ENCODE data around the gene PILRA.
A peak's percentile ranks its signal among the peaks of the same experiment; 100 is the strongest.
"Not testable (repeated sequence)": the region's sequence is repeated elsewhere in the genome, so short reads cannot be mapped to it uniquely, and the experiment has no call there.

PILRA gene

DNA sequence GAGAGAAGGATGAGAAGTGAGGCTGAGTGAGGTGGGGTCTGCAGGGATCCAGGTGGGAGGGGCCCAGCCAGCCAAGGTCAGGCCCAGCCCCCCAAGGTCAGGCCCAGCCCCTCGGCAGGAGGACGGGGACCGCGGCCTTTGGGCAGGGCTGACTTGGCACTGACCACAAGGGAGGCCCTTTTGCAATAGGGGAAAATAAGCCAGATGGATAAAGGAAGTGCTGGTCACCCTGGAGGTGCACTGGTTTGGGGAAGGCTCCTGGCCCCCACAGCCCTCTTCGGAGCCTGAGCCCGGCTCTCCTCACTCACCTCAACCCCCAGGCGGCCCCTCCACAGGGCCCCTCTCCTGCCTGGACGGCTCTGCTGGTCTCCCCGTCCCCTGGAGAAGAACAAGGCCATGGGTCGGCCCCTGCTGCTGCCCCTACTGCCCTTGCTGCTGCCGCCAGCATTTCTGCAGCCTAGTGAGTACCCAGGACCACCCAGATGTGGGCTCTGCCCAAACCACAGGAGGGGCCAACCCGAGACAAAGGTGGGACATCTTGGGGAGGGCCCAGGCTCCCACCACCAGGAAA, at the start of gene PILRA:
PILRA (plus strand) TSS at position 227 of the 571 bp plus-strand sequence; CDS start at position 397, 170 bp downstream.
- DNase-seq: no peak

DNA sequence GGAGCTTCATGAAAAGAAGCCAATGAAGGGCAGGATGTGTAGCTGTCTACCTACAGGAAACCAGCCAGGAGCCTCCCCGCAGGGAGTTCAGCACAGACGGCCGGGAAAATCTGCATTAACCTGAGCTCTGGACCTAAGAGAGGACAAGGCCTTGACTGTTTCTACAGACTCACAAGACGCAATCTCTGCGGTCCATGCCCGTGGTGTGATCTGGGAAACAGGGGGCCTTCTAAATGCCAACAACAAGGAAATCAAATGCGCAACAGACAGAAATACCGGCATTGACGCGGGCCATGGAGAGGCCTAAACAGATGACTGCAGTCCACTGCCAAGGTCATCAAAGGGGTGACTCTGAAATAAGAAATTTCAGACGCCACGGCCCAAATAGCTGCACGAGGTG, 49.1 kb upstream of the PILRA start:
- DNase-seq: not testable (repeated sequence)

DNA sequence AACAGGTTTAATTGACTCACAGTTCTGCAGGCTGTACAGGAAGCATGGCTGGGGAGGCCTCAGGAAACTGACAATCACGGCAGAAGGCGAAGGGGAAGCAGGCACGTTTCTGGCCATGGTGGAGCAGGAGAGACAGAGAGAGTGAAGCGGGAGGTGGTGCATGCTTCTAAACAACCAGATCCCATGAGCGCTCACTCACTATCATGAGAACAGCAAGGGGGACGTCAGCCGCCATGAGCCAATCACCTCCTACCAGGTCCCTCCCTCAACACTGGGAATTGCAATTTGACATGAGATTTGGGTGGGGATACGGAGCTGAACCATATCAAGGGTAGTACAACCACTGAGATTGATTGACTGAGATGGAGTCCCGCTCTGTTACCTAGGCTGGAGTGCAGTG, 47.6 kb upstream of the PILRA start:
- DNase-seq: not testable (repeated sequence)

DNA sequence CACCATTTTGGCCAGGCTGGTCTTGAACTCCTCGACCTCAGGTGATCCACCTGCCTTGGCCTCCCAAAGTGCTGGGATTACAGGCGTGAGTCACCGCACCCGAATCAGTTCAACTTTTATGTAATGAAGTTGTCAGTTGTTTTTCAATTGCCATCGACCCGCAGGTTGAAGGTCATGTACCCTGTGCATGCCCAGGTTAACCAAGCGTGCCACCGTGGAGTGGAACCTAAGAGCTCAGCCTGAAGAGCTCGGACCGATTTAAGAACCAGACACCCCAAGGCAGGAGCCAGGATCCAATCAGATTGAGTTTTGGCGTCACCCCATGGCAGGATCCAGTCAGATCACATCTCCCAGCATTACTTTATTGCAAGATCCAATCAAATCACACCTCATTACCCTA, 46.4 kb upstream of the PILRA start:
- DNase-seq: not testable (repeated sequence)

DNA sequence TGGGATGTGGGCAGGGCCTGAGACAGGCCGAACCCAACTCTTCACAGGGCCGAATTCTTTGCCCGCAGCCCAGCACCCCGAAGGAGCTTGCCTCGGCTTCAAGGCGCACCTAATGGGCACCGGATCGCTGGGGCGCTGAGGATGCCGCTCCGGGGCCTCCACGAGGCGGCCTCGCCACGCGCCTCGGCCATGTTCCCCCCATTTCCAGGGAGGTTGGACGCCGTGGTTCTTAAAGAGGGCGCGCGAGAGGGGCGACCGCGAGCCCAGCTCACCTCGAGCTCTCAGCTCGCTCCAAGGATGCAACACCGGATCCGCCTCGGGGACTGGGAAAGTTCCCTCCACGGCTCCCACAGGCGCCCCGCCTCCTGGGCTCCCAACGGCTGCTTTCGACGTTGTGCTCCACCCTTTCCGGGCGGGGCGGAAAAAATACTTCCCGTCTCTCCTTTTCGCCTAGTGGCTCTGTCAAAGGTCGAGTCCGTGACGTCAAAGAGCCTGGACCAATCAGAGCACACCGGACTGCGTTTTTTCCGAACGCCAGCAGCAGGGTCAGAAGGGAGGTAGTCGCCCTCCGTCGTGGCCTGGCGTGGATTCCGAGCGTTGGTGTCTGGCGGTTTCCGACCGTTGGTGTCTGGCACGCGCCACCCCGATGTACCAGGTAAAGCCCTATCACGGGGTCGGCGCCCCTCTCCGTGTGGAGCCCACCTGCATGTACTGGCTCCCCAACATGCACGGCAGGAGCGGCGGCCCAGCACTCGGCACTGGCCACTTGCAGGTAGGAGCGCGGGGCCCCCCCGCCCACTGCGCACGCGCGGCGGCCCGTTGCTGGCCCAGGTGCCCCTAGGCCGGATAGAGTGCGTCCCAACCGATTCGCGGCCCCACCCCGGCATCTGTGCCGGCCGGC, 37.5 kb upstream of the PILRA start:
- DNase-seq: peak; percentile 70 to 71

DNA sequence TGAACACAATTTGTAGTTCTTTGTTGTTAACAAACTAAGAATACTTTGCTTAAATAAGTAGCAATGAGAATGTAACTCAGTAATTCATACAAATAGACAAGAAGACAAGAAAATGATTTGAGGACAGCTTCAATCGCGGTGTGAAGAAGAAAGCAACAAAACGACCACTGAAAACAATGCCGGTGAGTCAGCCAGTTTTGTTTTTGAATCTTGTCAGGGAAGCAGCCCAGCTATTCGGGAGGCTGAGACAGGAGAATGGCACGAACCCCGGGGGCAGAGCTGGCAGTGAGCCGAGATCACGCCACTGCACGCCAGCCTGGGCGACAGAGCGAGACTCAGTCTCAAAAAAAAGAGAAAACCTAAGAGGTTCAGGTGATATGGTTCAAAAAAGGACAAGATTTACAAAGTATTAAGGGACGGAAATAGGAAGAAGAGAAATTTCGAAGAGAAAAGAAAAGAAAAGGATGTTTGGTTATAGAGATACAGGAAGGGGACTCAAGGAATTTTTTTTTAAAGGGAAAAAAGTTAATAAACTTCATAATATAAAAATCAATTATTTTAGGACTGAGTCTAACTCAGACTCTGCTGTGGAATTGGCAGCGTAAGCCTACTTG, 35.1 kb upstream of the PILRA start:
- not testable (repeated sequence) for DNase-seq

DNA sequence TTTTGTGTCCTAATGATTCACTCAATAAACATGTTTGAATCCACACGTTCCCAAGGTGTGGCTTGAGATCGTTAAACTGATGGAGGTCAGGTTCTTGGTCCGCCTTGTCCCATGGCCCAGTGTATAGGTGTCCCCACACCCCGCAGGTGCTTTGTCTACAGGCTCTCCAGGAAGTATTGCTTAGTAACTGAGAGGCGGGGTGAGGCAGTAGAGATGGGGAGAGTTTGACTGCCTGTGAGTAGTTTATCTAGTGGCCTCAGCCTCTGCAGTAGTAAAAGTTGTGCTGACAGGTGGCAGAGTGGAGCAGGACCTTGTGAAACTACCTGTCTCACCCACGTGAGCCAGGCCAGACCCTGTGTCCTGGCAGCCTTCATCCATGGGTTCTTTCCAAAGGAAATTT, 32.0 kb upstream of the PILRA start:
- not testable (repeated sequence) for DNase-seq

DNA sequence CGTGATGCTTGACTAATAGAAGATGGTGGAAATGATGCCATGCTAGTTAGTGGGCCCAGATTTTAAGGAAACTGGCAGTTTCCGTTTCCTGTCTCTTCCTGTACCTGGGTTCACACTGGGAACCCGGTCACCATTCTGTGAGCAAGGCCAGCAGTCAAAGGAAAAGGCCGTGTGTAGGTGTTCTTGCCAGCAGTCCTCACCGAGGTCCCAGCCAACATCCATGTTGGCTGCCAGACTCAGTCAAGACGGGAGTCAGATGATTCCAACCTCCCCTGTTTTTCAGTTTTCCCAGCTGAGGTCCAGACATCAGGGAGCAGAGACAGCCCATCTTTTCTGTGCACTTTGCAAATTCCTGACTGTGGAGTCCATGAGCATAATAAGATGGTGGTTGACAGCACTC, 30.5 kb upstream of the PILRA start:
- DNase-seq: no peak

DNA sequence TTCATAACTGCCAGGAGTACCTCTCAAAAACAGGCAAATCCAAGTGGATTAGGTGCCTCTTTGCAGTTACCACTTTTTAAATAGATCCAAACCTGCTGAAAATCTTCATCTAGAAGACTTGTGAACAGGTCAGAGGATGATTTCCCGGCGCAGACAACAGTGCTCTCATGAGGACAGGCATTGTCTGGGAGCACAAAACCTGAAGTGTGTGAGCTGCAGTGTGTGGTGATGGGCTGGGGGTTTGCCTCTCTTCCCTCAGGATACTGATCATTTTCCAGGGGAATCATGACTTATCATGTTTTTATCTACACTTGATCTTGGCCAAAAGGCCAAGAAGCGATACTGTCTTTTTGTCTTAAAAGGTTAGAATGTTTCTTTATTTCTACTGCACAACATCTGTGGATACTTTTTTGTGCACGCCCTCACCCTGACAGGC, 29.1 kb upstream of the PILRA start:
- DNase-seq: not testable (repeated sequence)

DNA sequence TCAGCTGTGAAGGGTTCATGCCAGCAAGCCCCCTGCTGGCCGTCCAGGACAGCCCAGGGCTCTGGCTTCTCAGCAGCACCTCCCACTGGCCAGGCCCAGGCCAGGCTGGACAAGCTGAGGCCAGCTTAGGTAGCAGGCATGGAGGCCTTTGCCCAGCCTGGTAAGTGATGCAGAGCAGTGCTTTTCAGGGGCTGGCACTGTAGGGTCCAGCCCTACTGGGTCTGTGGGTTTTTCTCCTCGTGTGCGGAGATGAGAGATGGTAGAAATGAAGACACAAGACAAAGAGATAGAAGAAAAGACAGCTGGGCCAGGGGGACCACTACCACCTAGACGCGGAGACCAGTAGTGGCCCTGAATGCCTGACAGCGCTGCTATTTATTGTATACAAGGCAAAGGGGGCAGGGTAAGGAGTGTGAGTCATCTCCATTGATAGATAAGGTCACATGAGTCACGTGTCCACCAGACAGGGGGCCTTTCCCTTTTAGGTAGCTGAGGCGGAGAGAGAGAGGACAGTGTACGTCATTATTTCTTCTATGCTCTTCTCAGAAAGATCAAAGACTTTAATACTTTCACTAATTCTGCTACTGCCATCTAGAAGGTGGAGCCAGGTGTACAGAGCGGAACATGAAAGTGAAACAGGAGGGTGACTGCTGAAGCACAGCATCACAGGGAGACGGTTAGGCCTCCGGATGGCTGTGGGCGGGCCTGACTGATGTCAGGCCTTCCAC, 28.6 kb upstream of the PILRA start:
- peak; percentile 36 to 64 for DNase-seq

DNA sequence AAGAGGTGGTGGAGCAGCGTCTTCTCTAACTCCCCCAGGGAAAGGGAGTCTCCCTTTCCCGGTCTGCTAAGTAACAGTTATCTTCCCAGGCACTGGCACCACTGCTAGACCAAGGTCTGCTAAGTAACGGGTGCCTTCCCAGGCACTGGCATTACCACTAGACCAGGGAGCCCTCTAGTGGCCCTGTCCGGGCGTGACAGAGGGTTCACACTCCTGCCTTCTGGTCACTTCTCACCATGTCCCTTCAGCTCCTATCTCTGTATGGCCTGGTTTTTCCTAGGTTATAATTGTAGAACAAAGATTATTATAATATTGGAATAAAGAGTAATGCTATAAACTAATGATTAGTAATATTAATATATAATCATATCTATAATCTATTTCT, 28.0 kb upstream of the PILRA start:
- peak in 1 of 2 donors; percentile 36 for DNase-seq

DNA sequence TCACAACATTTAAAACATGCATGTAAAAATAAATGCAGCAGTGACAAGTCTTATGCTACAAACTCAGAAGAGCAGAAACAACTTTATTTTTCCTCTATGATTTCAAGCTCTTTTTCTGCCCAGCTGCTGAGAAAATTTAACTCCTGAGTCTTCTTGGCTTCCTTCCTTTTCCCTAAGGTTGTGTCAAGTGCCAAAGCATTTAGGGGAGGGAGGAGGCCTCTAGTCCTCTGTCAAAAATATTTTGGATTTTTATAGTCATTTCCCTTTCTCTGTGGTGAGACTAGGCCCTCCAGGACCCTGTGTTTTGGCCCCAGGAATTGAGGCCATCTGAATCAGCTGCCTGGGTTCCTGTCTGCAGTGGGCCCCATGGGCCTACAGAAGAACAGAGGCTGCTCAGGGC, 26.4 kb upstream of the PILRA start:
- DNase-seq: no peak

DNA sequence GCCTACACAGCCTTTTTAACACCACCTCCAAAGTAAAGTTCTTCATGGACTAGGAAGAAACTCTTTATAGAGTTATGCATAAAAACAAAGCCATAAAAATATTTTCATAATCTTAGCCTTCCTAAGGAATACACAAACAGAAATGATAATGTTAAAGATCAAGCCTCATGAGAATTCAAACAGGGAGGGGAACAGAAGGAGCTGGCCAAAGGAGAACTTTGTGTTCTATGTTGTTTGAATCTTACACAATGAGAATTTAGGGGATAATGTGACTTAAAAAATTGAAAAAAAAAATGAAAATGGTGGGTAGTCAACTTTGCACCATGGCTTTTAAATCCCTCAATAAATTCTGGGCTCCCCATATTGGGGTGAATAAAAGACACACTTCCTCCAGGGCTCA, 24.5 kb upstream of the PILRA start:
- no peak for DNase-seq

DNA sequence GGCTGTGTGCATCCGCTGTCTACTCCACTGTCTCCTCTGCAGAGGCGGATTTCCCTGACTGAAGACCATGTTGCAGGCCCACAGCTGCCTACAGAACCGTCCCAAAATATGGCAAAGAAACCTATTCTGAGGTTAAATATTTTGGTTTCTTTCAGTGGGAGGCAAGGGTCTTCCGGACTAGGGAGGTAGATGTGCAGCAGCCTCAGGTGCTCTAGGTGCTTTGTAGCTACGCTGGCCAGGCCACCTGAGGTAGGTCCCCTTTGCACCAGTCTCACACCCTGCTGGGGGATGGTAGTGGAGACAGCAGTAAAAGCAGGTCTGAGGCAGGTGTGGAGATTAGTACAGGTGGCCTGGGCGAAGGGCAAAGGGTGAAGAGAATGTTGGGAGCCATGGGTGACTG, 23.5 kb upstream of the PILRA start:
- DNase-seq: no peak

DNA sequence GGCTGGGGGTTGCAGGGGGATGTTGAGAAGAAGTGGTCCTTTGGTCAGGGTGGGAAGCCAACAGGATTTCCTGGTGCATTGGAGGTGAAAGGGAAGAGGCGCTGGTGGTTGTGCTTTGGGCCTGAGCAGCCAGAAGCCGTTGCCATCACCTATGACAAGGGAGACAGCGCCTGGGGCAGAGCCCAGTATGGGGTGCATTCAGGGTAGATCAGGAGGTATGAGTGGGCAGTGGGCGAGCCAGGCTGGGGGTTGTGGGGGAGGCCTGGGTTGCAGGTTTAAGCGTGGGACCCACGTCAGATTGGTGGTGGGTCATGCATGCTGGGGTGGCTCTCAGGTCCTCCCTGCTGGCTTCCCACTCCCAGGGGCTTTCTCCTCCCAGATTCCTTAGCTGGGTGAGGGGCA, 21.6 kb upstream of the PILRA start:
- no peak for DNase-seq

DNA sequence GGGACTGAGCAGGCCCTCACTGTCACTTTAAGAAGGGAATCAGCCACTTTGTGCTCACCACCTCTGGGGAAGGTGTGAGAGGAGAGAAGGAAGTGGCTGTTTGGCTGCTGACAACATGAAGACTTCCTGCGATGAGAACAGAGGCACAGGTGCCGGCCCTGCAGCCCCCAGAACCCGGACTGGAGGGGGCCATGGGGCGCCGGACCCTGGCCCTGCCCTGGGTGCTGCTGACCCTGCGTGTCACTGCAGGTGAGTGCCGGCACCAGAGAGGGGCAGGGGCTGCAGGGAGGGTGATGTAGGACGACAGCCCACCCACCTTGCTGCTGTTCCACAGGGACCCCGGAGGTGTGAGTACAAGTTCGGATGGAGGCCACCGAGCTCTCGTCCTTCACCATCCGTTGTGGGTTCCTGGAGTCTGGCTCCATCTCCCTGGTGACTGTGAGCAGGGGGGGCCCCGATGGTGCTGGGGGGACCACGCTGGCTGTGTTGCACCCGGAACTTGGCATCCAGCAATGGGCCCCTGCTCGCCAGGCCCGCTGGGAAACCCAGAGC, 21.0 kb upstream of the PILRA start:
- DNase-seq: not testable (repeated sequence)

DNA sequence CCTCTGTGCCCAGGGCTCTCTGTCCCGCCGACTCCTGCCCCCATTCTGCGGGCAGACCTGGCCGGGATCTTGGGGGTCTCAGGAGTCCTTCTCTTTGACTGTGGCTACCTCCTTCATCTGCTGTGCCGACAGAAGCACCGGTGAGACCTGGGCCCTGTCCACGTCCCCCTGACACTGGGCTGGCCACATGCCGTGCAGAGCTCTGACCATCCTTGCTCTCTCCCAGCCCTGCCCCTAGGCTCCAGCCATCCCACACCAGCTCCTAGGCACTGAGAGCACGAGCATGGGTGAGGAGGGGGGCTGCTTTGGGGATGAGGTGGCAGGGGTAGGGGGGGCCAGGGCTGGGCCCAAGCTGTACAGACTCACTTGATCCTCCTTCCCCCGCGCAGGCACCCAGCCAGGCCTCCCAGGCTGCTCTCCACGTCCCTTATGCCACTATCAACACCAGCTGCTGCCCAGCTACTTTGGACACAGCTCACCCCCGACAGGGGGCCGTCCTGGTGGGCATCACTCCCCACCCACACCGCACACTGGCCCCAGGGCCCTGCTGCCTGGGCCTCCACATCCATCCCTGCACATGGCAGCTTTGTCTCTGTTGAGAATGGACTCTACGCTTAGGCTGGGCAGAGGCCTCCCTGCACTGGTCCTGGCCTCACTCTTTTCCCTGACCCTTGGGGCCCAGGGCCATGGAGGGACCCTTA, 20.2 kb upstream of the PILRA start:
- DNase-seq: no peak

DNA sequence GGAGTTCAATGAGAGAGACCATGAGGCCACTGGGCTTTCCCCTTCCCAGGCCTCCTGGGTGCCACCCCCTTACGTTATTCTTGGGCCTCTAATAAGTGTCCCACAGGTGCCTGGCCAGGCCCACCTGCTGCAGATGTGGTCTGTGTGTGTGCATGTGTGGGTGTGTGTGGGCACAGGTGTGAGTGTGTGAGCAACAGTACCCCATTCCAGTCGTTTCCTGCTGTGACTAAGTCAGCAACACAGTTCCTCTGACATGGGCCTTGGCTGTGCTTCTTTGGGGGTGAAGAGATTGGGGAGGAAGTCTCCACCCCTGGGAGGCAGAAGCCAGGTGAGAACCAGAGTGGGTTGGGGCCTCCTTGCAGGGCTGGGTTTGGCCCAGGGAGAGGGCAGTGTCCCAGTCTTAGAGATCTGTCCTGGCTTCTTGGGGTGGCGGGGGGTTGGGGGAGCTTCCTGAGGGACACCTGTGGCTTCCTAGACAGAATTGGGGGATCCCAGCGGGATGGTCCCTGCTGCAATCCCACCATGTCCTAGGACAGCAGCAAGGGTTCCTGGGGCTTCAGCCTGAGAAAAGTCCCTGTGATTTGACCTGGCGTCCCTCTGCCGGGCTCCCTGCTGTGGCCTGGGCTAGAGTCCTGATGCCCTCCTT, 19.5 kb upstream of the PILRA start:
- no peak for DNase-seq

DNA sequence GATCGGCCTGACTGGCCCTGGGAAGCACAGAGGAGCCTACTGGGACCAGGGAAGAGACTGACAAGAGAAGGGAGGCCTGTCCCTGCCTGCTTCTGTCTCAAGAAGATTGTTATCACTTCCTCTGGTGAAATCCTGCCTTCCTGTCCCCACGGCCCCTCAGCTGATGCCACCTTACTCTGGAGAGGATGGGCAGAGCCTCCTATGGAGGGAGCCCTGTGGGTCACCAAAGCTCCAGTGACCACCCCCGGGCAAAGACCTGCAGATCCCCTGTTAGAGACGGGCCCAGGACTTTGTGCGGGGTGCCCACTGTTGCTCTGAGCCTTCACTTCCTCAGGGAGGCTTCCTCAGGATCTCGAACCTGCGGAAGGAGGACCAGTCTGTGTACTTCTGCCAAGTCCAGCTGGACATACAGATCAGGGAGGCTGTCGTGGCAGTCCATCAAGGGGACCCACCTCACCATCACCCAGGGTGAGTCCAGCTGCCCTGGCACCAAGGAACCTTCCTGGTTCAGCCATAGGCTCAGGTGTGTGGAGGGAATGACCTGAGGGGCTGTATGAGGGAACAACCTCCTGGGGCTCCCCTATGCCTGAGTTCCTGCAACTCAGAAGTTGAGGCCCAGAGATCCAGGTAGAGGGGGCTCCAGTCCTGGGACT, 16.7 kb upstream of the PILRA start:
- no peak for DNase-seq

DNA sequence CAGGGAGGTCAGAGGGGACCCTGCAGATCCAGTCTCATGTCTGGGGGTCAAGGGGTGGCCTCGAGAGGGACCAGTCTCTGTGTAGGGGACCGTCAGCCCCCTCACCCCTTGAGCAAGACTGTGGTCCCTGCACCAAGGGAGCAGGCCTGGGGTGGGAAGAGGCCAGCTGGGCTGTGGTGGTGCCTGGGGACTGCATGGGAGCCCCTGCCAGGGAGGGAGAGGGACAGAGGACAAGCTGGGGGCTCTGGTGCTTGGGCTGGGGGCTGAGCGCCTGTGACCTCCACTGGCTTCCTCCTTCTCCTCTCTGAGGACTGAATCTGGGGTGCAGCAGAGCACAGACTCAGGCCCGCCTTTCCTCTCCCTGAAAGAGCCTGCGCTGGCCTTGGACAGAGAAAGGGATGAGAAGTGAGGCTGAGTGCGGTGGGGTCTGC, 16.1 kb upstream of the PILRA start:
- no peak for DNase-seq

Data from stimulated activated CD4-positive, alpha-beta T cell treated with anti-CD3 and anti-CD28 coated beads, Interleukin-2, amount 100 ng/mL, for 48 hours (primary cell).